ENCODE measurements around the gene OR52K2.

- TF ChIP-seq CTCF (IDR thresholded peaks at IDR 0.05; ENCODE audit: poor library complexity, severe bottlenecking) (no peak), POLR2AphosphoS5 (IDR thresholded peaks at IDR 0.05) (no peak), EP300 (conservative IDR thresholded peaks at IDR 0.05; ENCODE audit: poor library complexity, severe bottlenecking) (no peak), TAF1 (IDR thresholded peaks at IDR 0.05; ENCODE audit: low read depth) (no peak), SMC3 (conservative IDR thresholded peaks at IDR 0.05; ENCODE audit: poor library complexity) (no peak), REST (IDR thresholded peaks at IDR 0.05; ENCODE audit: borderline replicate concordance) (no peak)
Observed at GRCh38 chr11:4496557-4497248, 47.6 kb downstream of the OR52K2 start.
